ENCODE measurements around the gene SOX15. TPM values are rescaled to one million over a fixed set of nuclear protein-coding genes. Genes with fewer than 3 reads are reported as not detected.

The SOX15 gene
- total and polyA plus RNA-seq, 10 of the 15 experiments (the other 5 are each of a cell fraction or from before 2014, with no cell fraction given) = 0.06 to 0.53 (median 0.16) TPM; not detected in 2

DNA sequence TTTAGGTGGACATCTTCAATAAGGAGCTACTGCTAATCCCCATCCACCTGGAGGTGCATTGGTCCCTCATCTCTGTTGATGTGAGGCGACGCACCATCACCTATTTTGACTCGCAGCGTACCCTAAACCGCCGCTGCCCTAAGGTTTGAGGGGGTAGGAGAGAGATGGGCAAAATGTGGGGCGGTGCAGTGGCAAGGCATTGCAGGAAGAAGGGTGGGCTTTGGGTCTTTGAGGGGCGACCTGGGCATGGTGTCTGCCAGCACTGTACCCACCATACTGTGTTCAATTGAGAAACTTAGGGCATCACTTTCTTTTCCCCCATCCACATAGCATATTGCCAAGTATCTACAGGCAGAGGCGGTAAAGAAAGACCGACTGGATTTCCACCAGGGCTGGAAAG lies 19.5 kb downstream of the SOX15 start:
- Histone ChIP-seq H2AFZ (ENCODE audit: control insufficient read depth, low read depth, low read length) (no peak overlapping the region), H3K4me3 (no peak overlapping the region), H3K9me3 (replicated peaks; ENCODE audit: control insufficient read depth, insufficient read depth, low read length) (no peaks in the 10 kb centered on the region), H3K4me2 (ENCODE audit: control insufficient read depth, insufficient read depth) (no peak overlapping the region), H3K4me1 (ENCODE audit: control insufficient read depth, insufficient read depth, low read length) (peaks cover 8% of the 10 kb centered on the region), H3K9ac (ENCODE audit: control insufficient read depth, insufficient read depth, low read length) (no peak overlapping the region), H3K27me3 (replicated peaks in 1 of 2; ENCODE audit: control insufficient read depth in 2 of 2, insufficient read depth in 2 of 2, low read length in 1 of 2) (no peaks in the 10 kb centered on the region), H4K20me1 (ENCODE audit: control insufficient read depth, insufficient read depth) (peaks cover 13% of the 10 kb centered on the region), H3K79me2 (ENCODE audit: control insufficient read depth, insufficient read depth, low read length) (peaks cover 41% of the 10 kb centered on the region), H3K27ac (ENCODE audit: control insufficient read depth, insufficient read depth) (no peak overlapping the region), H3K36me3 (ENCODE audit: control insufficient read depth in 2 of 2, insufficient read depth in 2 of 2, low read length in 1 of 2) (peaks cover 19 to 34% of the 10 kb centered on the region in 2 experiments)
- intact Hi-C loops (cut with micrococcal nuclease; ENCODE audit: unreplicated experiment) (loop anchor here (5.0 kb wide), 1 partner anchor 117 kb away; the partner anchor contains the start of genes TP53 and WRAP53), in situ Hi-C loops (cut with MboI) (loop anchor here (25.0 kb wide), 1 partner anchor 533 kb away; the partner anchor contains the start of genes SLC16A11 and SLC16A13)
- CTCF ChIA-PET = interaction anchor here (0.6 to 2.9 kb wide), 5 partner anchors 10 to 214 kb away, joined by 3 to 14 read pairs (median 4); partner anchors contain the start of gene SENP3
- DNase-seq (ENCODE audit: low read depth, low spot score) (no peak), FAIRE-seq (no peak), ATAC-seq (no peak)
- 92% methylated on average over 10 of the region's 10 CpGs for WGBS (ENCODE audit: insufficient coverage, insufficient replicate concordance, low lambda C conversion rate, missing lambda C conversion rate)
- SMC1A ChIA-PET (ENCODE audit: uncharacterized antibody, unreplicated experiment) = interaction anchor here (0.8 to 2.1 kb wide), 4 partner anchors 10 to 57 kb away, joined by 3 to 9 read pairs (median 4); partner anchors contain the start of genes MPDU1 and SAT2
- BruUV-seq (replicated peaks) = no TSS peak
- POLR2A ChIA-PET = interaction anchor here (0.5 to 1.8 kb wide), 4 partner anchors 9 to 265 kb away, joined by 3 to 5 read pairs (median 4); partner anchors contain the start of genes CD68 and MPDU1
- RAD21 ChIA-PET (ENCODE audit: unreplicated experiment) = interaction anchor here (1.0 to 2.8 kb wide), 2 partner anchors 19 to 117 kb away, joined by 3 to 8 read pairs; partner anchors contain the start of genes TP53 and WRAP53
- TF ChIP-seq STAT3 (IDR thresholded peaks at IDR 0.05; ENCODE audit: low read depth, low read length) (no peak), HCFC1 (IDR thresholded peaks at IDR 0.05; ENCODE audit: low read length) (no peak), NFYB (IDR thresholded peaks at IDR 0.05; ENCODE audit: insufficient read depth, low read depth, low read length) (no peak), YBX1 (IDR thresholded peaks at IDR 0.05) (no peak), RB1 (IDR thresholded peaks at IDR 0.05; ENCODE audit: borderline replicate concordance) (no peak), ZSCAN29 (IDR thresholded peaks at IDR 0.05) (no peak), FOXM1 (IDR thresholded peaks at IDR 0.05; ENCODE audit: low read depth, low read length) (no peak), CREB1 (IDR thresholded peaks at IDR 0.05; ENCODE audit: low read depth) (no peak), MEF2A (IDR thresholded peaks at IDR 0.05; ENCODE audit: insufficient read depth, low read depth, low read length) (no peak), PAX5 (IDR thresholded peaks at IDR 0.05; ENCODE audit: borderline replicate concordance, low read depth, low read length) (no peak)
- TF ChIP-seq, protein P1, sequence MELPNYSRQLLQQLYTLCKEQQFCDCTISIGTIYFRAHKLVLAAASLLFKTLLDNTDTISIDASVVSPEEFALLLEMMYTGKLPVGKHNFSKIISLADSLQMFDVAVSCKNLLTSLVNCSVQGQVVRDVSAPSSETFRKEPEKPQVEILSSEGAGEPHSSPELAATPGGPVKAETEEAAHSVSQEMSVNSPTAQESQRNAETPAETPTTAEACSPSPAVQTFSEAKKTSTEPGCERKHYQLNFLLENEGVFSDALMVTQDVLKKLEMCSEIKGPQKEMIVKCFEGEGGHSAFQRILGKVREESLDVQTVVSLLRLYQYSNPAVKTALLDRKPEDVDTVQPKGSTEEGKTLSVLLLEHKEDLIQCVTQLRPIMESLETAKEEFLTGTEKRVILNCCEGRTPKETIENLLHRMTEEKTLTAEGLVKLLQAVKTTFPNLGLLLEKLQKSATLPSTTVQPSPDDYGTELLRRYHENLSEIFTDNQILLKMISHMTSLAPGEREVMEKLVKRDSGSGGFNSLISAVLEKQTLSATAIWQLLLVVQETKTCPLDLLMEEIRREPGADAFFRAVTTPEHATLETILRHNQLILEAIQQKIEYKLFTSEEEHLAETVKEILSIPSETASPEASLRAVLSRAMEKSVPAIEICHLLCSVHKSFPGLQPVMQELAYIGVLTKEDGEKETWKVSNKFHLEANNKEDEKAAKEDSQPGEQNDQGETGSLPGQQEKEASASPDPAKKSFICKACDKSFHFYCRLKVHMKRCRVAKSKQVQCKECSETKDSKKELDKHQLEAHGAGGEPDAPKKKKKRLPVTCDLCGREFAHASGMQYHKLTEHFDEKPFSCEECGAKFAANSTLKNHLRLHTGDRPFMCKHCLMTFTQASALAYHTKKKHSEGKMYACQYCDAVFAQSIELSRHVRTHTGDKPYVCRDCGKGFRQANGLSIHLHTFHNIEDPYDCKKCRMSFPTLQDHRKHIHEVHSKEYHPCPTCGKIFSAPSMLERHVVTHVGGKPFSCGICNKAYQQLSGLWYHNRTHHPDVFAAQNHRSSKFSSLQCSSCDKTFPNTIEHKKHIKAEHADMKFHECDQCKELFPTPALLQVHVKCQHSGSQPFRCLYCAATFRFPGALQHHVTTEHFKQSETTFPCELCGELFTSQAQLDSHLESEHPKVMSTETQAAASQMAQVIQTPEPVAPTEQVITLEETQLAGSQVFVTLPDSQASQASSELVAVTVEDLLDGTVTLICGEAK (IDR thresholded peaks at IDR 0.05; ENCODE audit: borderline replicate concordance) = no peak
- TF ChIP-seq, protein P2, sequence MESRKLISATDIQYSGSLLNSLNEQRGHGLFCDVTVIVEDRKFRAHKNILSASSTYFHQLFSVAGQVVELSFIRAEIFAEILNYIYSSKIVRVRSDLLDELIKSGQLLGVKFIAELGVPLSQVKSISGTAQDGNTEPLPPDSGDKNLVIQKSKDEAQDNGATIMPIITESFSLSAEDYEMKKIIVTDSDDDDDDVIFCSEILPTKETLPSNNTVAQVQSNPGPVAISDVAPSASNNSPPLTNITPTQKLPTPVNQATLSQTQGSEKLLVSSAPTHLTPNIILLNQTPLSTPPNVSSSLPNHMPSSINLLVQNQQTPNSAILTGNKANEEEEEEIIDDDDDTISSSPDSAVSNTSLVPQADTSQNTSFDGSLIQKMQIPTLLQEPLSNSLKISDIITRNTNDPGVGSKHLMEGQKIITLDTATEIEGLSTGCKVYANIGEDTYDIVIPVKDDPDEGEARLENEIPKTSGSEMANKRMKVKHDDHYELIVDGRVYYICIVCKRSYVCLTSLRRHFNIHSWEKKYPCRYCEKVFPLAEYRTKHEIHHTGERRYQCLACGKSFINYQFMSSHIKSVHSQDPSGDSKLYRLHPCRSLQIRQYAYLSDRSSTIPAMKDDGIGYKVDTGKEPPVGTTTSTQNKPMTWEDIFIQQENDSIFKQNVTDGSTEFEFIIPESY (IDR thresholded peaks at IDR 0.05) = no peak
- TF ChIP-seq, protein P3, sequence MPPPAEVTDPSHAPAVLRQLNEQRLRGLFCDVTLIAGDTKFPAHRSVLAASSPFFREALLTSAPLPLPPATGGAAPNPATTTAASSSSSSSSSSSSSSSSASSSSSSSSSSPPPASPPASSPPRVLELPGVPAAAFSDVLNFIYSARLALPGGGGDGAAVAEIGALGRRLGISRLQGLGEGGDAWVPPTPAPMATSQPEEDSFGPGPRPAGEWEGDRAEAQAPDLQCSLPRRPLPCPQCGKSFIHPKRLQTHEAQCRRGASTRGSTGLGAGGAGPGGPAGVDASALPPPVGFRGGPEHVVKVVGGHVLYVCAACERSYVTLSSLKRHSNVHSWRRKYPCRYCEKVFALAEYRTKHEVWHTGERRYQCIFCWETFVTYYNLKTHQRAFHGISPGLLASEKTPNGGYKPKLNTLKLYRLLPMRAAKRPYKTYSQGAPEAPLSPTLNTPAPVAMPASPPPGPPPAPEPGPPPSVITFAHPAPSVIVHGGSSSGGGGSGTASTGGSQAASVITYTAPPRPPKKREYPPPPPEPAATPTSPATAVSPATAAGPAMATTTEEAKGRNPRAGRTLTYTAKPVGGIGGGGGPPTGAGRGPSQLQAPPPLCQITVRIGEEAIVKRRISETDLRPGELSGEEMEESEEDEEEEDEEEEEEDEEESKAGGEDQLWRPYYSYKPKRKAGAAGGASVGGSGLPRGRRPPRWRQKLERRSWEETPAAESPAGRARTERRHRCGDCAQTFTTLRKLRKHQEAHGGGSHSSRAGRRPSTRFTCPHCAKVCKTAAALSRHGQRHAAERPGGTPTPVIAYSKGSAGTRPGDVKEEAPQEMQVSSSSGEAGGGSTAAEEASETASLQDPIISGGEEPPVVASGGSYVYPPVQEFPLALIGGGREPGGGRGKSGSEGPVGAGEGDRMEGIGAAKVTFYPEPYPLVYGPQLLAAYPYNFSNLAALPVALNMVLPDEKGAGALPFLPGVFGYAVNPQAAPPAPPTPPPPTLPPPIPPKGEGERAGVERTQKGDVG (CRISPR knock-in tag; IDR thresholded peaks at IDR 0.05) = no peak
